Epithelial cell of esophagus (primary cell): ENCODE measurements around the gene ATP6V0D1.
A peak's percentile ranks its signal among the peaks of the same experiment; 100 is the strongest.

ENCODE experiments used
- DNase-seq: peaks from one replicate; pipeline ENCODE4 v3.0.0; 2010; ENCODE audit warnings: low read depth
- H3K4me3 ChIP-seq: 2 replicates; pipeline ENCODE4 v1.5.1; 2011; ENCODE audit warnings: mild to moderate bottlenecking, low read length, control low read depth
- TF ChIP-seq, protein P1 (sequence below): IDR thresholded peaks from 2 replicates; pipeline ENCODE4 v1.5.1; 2011; ENCODE audit warnings: low read depth, mild to moderate bottlenecking, low read length, control low read depth, inconsistent platforms; ENCODE audit not compliant: insufficient read depth; ENCODE audit errors: missing control alignments

Gene ATP6V0D1

DNA sequence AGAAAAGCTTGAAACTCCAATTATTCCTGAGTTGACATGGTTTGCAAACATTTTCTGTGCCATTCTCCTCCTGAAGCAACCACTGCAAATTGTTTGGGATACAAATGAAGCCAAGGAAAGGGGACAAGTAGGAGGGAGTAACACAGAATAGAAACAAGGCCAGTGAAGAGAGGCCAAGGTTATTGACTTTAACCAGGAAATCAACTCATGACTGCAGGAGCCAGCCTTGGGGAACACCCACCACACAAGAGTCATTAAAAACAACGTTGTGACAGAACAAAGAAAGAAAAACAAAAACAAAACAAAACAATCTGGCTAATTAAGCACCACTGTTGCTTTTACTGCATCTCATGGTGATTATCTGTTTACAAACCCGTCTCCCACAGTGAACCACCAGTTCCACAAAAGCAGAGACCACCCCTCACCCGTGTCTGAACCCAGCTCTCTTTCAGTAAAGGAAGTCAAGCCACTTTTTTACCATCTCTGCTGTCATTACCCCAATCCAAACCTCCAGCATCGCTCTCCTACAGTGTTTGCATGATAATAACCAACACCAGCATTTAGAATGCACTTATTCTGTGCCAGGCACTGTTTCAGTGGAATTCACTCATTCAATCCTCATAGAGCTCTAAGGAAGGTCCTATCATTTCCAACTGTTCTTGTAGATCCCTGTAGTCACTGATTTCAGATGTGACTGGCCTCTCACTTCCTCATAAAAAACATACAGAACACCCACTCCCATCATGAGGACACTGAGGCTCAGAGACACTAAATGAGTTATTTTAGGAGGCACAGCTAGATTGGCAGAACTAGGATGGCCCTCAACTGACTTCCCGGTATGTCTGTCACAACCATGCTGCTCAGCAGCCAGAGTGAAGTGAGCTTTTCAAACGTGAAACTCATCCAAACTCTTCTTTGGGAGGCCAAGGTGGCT, 66.7 kb downstream of the ATP6V0D1 start:
- DNase-seq: no peak
- no peak overlapping the region for H3K4me3 ChIP-seq
- TF ChIP-seq, protein P1, sequence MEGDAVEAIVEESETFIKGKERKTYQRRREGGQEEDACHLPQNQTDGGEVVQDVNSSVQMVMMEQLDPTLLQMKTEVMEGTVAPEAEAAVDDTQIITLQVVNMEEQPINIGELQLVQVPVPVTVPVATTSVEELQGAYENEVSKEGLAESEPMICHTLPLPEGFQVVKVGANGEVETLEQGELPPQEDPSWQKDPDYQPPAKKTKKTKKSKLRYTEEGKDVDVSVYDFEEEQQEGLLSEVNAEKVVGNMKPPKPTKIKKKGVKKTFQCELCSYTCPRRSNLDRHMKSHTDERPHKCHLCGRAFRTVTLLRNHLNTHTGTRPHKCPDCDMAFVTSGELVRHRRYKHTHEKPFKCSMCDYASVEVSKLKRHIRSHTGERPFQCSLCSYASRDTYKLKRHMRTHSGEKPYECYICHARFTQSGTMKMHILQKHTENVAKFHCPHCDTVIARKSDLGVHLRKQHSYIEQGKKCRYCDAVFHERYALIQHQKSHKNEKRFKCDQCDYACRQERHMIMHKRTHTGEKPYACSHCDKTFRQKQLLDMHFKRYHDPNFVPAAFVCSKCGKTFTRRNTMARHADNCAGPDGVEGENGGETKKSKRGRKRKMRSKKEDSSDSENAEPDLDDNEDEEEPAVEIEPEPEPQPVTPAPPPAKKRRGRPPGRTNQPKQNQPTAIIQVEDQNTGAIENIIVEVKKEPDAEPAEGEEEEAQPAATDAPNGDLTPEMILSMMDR: no peak

DNA sequence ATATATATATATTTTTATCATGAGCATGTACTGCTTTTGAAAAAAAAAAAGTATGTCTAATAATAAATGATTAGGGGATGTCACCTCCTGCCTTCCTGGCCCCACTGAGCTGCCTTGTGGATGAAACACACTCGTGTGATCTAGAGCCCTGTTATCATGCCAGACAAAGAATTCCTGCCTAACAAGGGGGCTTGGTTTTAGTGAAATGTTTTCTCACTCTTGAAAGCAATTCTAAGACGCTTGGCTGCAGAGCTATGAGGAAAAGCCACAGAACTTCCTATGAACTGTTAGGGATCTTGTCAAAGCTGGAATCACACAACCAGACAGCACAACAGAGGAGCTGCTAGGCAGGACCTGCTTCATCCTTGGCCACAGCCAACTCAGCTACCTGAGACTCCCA, 68.7 kb downstream of the ATP6V0D1 start:
- no peak for DNase-seq
- TF ChIP-seq, protein P1: no peak
- no peak overlapping the region for H3K4me3 ChIP-seq

DNA sequence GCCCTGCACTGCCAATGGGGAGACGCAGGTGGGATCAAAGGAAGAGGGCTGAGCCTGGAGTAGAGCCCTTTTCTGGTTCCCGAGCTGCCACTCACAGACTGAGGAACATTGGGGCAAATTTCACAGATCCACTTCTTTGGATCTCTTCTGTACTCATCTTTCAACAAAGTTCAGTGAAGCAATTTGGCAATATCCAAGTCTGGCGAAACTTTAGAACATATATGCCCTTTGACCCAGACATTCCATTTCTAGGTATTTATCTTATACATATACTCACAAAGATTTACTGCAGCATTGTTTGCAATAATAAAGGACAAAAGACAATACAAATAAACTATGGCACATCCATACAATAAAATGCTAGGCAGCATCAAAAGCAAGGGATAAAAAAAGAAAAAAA, 69.6 kb downstream of the ATP6V0D1 start:
- TF ChIP-seq, protein P1: no peak
- DNase-seq: no peak
- no peak overlapping the region for H3K4me3 ChIP-seq

DNA sequence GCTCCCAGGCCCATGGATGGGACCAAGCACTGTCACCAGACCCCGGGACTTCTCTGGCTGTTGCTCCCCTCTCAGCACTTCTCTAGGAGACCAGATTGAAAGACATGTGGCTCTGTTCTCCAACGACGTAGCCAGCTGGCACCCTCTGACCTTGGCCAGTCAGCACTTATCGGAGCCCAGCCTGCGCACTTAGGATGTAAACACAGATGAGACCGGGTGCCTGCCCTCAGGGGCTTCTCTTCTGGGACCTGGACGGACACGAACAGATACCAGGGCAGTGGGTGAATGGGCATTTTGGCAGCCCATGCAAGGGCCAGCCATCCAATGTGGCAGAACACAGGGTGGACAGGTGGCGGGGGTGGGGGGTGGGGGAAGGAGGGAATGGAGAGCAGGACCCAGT, 71.3 kb downstream of the ATP6V0D1 start:
- TF ChIP-seq, protein P1: no peak
- no peak for DNase-seq
- H3K4me3 ChIP-seq: no peak overlapping the region

DNA sequence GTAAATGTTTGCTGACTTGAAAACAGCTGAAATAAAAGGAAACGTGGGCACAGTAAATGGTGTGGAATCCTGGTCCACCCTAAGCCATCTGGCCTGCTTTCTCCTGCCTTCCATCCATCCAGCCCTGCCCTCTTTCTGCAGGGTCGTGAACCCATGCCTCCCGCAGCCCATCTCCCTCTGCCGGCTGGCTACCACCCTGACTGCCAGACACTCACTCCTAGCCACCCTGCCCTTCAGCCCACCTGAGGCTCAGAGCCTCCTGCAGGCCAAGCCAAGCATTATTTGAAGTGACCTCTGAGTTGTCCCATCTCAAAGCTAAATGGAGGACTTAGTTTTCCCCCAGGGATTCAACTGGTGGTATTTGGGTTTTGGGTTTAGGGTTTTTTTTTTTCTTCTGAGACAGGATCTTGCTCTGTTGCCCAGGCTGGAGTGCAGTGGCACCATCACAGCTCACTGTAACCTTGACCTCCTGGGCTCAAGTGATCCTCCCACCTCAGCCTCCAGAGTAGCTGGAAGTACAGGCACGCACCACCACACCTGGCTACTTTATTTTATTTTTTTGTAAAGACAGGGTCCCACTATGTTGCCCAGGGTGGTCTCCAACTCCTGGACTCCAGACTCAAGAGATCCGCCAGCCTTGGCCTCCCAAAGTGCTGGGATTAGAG, 73.0 kb downstream of the ATP6V0D1 start:
- DNase-seq: no peak
- TF ChIP-seq, protein P1: no peak

DNA sequence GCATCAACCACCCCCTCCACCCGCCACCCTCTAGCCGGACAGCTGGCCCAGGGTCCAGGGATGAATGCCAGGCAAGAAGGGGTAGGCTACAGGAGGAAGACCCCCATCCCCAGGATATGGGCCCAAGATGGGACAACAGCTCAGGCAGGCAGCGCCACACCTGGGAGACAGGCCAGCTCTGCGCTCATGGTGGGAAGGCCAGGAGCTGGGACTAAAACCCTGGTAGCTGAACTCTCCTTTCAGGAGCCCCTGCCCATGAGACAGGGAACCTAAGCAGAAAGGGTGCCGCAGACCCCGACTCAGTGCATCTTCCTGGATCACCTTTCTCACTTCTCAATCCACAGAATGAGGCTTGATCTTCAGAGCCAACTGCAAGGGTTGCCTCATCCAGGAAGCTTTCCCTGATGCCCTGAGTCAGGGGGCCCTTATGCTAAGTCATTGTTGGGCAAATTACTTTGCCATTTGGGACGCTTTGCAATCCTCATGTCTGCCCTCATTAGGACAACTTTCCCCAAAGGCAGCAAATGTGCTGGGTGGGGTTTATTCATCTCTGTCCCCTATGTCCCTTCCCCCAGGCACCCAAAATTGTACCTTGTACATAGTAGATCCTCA, 73.7 kb downstream of the ATP6V0D1 start:
- DNase-seq: peak; percentile 60
- TF ChIP-seq, protein P1: no peak
- H3K4me3 ChIP-seq: no peak overlapping the region

More for the DNA sequence above, 73.0 kb downstream of the ATP6V0D1 start:
- no peak overlapping the region for H3K4me3 ChIP-seq
